Endothelial cell of umbilical vein (primary cell): ENCODE results near the gene MED12L.

Source experiments
- POLR2A ChIP-seq: IDR thresholded peaks from 2 replicates; pipeline ENCODE4 v1.6.1; 2012; ENCODE audit warnings: low read depth, mild to moderate bottlenecking, control low read depth, low read length
- TF ChIP-seq, protein P1 (sequence below), 2 donors: IDR thresholded peaks; 1 replicate in 1 of 2; 2 replicates in 1 of 2; pipeline ENCODE4 v1.5.1; 2011; ENCODE audit warnings: low read length in 2 of 2, mild to moderate bottlenecking in 2 of 2, moderate library complexity in 2 of 2, control low read depth in 1 of 2, inconsistent platforms in 1 of 2, low read depth in 1 of 2; ENCODE audit not compliant: insufficient read depth in 1 of 2; ENCODE audit errors: extremely low read depth in 1 of 2

DNA sequence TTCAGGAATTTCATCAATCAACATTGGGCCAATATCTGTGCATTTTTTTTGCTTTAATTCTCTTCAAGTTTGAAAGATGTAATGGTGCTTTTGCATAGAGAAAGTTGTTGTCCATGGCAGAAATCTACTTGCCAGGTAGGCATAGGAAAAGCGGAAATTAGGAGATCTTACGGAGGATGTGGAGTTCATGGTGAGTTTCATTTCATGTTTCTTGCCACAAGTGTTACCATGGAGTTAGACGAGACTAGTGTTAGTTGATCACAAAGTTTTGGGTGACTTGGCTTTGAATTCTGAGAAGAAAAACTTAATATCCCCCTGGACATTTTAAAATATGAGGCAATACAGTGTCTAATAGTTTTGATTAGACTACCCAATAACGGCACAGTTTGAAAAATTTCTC, 244.9 kb downstream of the MED12L start:
- TF ChIP-seq, protein P1, sequence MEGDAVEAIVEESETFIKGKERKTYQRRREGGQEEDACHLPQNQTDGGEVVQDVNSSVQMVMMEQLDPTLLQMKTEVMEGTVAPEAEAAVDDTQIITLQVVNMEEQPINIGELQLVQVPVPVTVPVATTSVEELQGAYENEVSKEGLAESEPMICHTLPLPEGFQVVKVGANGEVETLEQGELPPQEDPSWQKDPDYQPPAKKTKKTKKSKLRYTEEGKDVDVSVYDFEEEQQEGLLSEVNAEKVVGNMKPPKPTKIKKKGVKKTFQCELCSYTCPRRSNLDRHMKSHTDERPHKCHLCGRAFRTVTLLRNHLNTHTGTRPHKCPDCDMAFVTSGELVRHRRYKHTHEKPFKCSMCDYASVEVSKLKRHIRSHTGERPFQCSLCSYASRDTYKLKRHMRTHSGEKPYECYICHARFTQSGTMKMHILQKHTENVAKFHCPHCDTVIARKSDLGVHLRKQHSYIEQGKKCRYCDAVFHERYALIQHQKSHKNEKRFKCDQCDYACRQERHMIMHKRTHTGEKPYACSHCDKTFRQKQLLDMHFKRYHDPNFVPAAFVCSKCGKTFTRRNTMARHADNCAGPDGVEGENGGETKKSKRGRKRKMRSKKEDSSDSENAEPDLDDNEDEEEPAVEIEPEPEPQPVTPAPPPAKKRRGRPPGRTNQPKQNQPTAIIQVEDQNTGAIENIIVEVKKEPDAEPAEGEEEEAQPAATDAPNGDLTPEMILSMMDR (IDR thresholded peaks at IDR 0.05; ENCODE audit: extremely low read depth in 1 of 2, insufficient read depth in 1 of 2, low read depth in 1 of 2, low read length in 2 of 2) = no peak
- no peak for TF ChIP-seq POLR2A
